Liver (tissue), 3 donors: ENCODE measurements around the gene POU6F2.

ENCODE experiments used
- GABPA ChIP-seq, 2 donors: IDR thresholded peaks in 1 of 2; conservative IDR thresholded peaks in 1 of 2; 2 replicates each; pipeline ENCODE4 v1.6.1; 2016; ENCODE audit warnings: antibody characterized with exemption in 2 of 2, mild to moderate bottlenecking in 1 of 2, moderate library complexity in 1 of 2
- SP1 ChIP-seq: IDR thresholded peaks from 2 replicates; pipeline ENCODE4 v1.6.1; 2018; ENCODE audit warnings: antibody characterized with exemption, mild to moderate bottlenecking
- TAF1 ChIP-seq: conservative IDR thresholded peaks from 2 replicates; pipeline ENCODE4 v1.6.1; 2016; ENCODE audit warnings: antibody characterized with exemption, mild to moderate bottlenecking
- YY1 ChIP-seq: IDR thresholded peaks from 2 replicates; pipeline ENCODE4 v1.6.1; 2016; ENCODE audit warnings: antibody characterized with exemption, mild to moderate bottlenecking
- TF ChIP-seq, protein P1 (sequence below): fragments of 150-350 bp; IDR thresholded peaks from 2 replicates; pipeline ENCODE4 v1.5.1; 2017; ENCODE audit warnings: improper control_type of control experiment, low read depth, low read length; ENCODE audit not compliant: missing input control
- donor health status: healthy.
- donor health status: healthy.

- TF ChIP-seq TAF1 (no peak), GABPA (IDR thresholded peaks at IDR 0.05 in 1 of 2, conservative IDR thresholded peaks at IDR 0.05 in 1 of 2) (no peak), SP1 (no peak), YY1 (no peak)
- TF ChIP-seq, protein P1, sequence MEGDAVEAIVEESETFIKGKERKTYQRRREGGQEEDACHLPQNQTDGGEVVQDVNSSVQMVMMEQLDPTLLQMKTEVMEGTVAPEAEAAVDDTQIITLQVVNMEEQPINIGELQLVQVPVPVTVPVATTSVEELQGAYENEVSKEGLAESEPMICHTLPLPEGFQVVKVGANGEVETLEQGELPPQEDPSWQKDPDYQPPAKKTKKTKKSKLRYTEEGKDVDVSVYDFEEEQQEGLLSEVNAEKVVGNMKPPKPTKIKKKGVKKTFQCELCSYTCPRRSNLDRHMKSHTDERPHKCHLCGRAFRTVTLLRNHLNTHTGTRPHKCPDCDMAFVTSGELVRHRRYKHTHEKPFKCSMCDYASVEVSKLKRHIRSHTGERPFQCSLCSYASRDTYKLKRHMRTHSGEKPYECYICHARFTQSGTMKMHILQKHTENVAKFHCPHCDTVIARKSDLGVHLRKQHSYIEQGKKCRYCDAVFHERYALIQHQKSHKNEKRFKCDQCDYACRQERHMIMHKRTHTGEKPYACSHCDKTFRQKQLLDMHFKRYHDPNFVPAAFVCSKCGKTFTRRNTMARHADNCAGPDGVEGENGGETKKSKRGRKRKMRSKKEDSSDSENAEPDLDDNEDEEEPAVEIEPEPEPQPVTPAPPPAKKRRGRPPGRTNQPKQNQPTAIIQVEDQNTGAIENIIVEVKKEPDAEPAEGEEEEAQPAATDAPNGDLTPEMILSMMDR, result no peak
Observed at GRCh38 chr7:39142750-39143149, 165.0 kb downstream of the POU6F2 start.
